ENCODE measurements around the gene PKD1. TPM values are rescaled to one million over a fixed set of nuclear protein-coding genes. Genes with fewer than 3 reads are reported as not detected.

Gene PKD1
- total RNA-seq, 2 donors from 2014 or later, result 218 to 276 TPM

GRCh38 chr16:2082983-2083364 is 52.7 kb downstream of the PKD1 start:
- DNase-seq (ENCODE audit: low spot score), result no peak
- H3K9me3 ChIP-seq, result no peaks in the 10 kb centered on the region
- H3K36me3 ChIP-seq, result peaks cover 33% of the 10 kb centered on the region
- H3K4me1 ChIP-seq, result peaks cover 0 to 21% of the 10 kb centered on the region in 2 donors
- no peak for TF ChIP-seq CTCF (IDR thresholded peaks at IDR 0.05)
- no peak overlapping the region for H3K4me3 ChIP-seq
- H3K27me3 ChIP-seq, result no peaks in the 10 kb centered on the region
- H3K27ac ChIP-seq, result no peak overlapping the region

GRCh38 chr16:2082171-2082982 is 53.3 kb downstream of the PKD1 start:
- Histone ChIP-seq H3K36me3 (peaks cover 30% of the 10 kb centered on the region), H3K27me3 (no peaks in the 10 kb centered on the region), H3K4me1 (peaks cover 0 to 21% of the 10 kb centered on the region in 2 donors), H3K4me3 (no peak overlapping the region), H3K9me3 (no peaks in the 10 kb centered on the region), H3K27ac (no peak overlapping the region)
- no peak for TF ChIP-seq CTCF (IDR thresholded peaks at IDR 0.05)
- DNase-seq (ENCODE audit: low spot score), result no peak

GRCh38 chr16:2081201-2082084 is 54.3 kb downstream of the PKD1 start:
- H3K36me3 ChIP-seq, result peaks cover 25% of the 10 kb centered on the region

GRCh38 chr16:2079991-2080390 is 55.7 kb downstream of the PKD1 start:
- no peak for DNase-seq (ENCODE audit: low spot score)
- Histone ChIP-seq H3K4me3 (no peak overlapping the region), H3K27ac (no peak overlapping the region), H3K9me3 (no peaks in the 10 kb centered on the region), H3K27me3 (no peaks in the 10 kb centered on the region), H3K4me1 (peaks cover 0 to 21% of the 10 kb centered on the region in 2 donors), H3K36me3 (peaks cover 32% of the 10 kb centered on the region)
- TF ChIP-seq CTCF (IDR thresholded peaks at IDR 0.05), result no peak

More at GRCh38 chr16:2081201-2082084, 54.3 kb downstream of the PKD1 start:
- no peak for TF ChIP-seq CTCF (IDR thresholded peaks at IDR 0.05)
- Histone ChIP-seq H3K4me1 (peaks cover 0 to 21% of the 10 kb centered on the region in 2 donors), H3K4me3 (no peak overlapping the region), H3K27ac (no peak overlapping the region), H3K9me3 (no peaks in the 10 kb centered on the region), H3K27me3 (no peaks in the 10 kb centered on the region)
- DNase-seq (ENCODE audit: low spot score), result no peak

- DNase-seq (ENCODE audit: low spot score), result no peak
- H3K27me3 ChIP-seq, result no peaks in the 10 kb centered on the region
These were observed 56.3 kb downstream of the PKD1 start for GRCh38 chr16:2079311-2079800.

More at GRCh38 chr16:2079311-2079800, 56.3 kb downstream of the PKD1 start:
- Histone ChIP-seq H3K36me3 (peaks cover 37% of the 10 kb centered on the region), H3K4me3 (no peak overlapping the region), H3K4me1 (peaks cover 0 to 21% of the 10 kb centered on the region in 2 donors), H3K27ac (no peak overlapping the region), H3K9me3 (no peaks in the 10 kb centered on the region)
- no peak for TF ChIP-seq CTCF (IDR thresholded peaks at IDR 0.05)
